H1 (cell line): ENCODE data around the gene SLC24A3. TPM values are rescaled to one million over a fixed set of nuclear protein-coding genes. Genes with fewer than 3 reads are reported as not detected.

Experiments
- CTCF ChIA-PET: fragments of 300-600 bp; sonication (Branson Sonifier 250); formaldehyde crosslinking; loops from one replicate; lab custom pipeline; 2021; ENCODE audit not compliant: partially characterized antibody; lab: Charles Lee
- POLR2A ChIA-PET: fragments of 300-600 bp; sonication (Branson Sonifier 250); formaldehyde crosslinking; loops from one replicate; lab custom pipeline; 2021; ENCODE audit warnings: inconsistent platforms; ENCODE audit not compliant: partially characterized antibody; lab: Charles Lee
- DNase-seq, 2 experiments: peaks; one replicate each; pipeline versions ENCODE4 v3.0.0 to v3.0.0-alpha.2; 2010 to 2022; ENCODE audit warnings: low spot score in 2 of 2, low read depth in 1 of 2, mixed read lengths in 1 of 2
- FAIRE-seq: peaks from 2 replicates; lab custom pipeline; 2011; peaks lifted over from hg19 to GRCh38; lab: Jason Lieb, UNC
- H2AFZ ChIP-seq: 2 replicates; pipeline ENCODE4 v1.8.1; 2012; ENCODE audit warnings: low read length, inconsistent platforms
- H2AK5ac ChIP-seq: 2 replicates; pipeline ENCODE4 v1.6.1; 2013; ENCODE audit warnings: low read depth, low read length
- H2BK120ac ChIP-seq: replicated peaks from 2 replicates; pipeline ENCODE3; 2013; ENCODE audit warnings: low read depth, low read length, inconsistent platforms
- H2BK12ac ChIP-seq: 2 replicates; pipeline ENCODE4 v1.6.1; 2013; ENCODE audit warnings: low read depth, low read length
- H2BK15ac ChIP-seq: 2 replicates; pipeline ENCODE4 v1.6.1; 2013; ENCODE audit warnings: low read length
- H2BK20ac ChIP-seq: 2 replicates; pipeline ENCODE4 v1.6.1; 2013; ENCODE audit warnings: low read length
- H2BK5ac ChIP-seq: 2 replicates; pipeline ENCODE4 v1.6.1; 2013; ENCODE audit warnings: low read depth, low read length
- H3K14ac ChIP-seq: 2 replicates; pipeline ENCODE4 v1.6.1; 2013; ENCODE audit warnings: inconsistent platforms; ENCODE audit not compliant: insufficient read length
- H3K18ac ChIP-seq: 2 replicates; pipeline ENCODE4 v1.6.1; 2013; ENCODE audit warnings: low read length; ENCODE audit errors: extremely low read depth
- H3K23ac ChIP-seq: 2 replicates; pipeline ENCODE4 v1.6.1; 2013; ENCODE audit warnings: inconsistent platforms; ENCODE audit not compliant: insufficient read length
- H3K23me2 ChIP-seq: 2 replicates; pipeline ENCODE4 v1.6.1; 2013; ENCODE audit warnings: low read depth, low read length
- H3K27ac ChIP-seq: 2 replicates; pipeline ENCODE4 v1.6.1; 2011; ENCODE audit warnings: low read depth, low read length, inconsistent platforms
- H3K27me3 ChIP-seq, 4 experiments: replicated peaks in 1 of 4; 1 replicate in 1 of 4; 2 replicates in 3 of 4; pipeline versions ENCODE4 v1.6.1 to v1.8.1; 2011 to 2013; ENCODE audit warnings: low read length in 3 of 4, mild to moderate bottlenecking in 3 of 4, inconsistent platforms in 2 of 4, mixed read lengths in 2 of 4, moderate library complexity in 1 of 4; ENCODE audit not compliant: control insufficient read depth in 3 of 4, insufficient read depth in 3 of 4; ENCODE audit errors: extremely low read depth in 1 of 4
- H3K36me3 ChIP-seq, 4 experiments: 2 replicates each; pipeline versions ENCODE4 v1.6.1 to v1.8.1; 2011 to 2013; ENCODE audit warnings: mild to moderate bottlenecking in 4 of 4, low read length in 3 of 4, moderate library complexity in 2 of 4, control low read depth in 1 of 4, inconsistent platforms in 1 of 4; ENCODE audit not compliant: insufficient read depth in 4 of 4, control insufficient read depth in 2 of 4
- H3K4ac ChIP-seq: replicated peaks from 2 replicates; pipeline ENCODE3; 2013; ENCODE audit warnings: low read length, low read depth, mixed read lengths, inconsistent platforms; ENCODE audit not compliant: insufficient read length
- H3K4me1 ChIP-seq, 4 experiments: replicated peaks in 1 of 4; 1 replicate in 1 of 4; 2 replicates in 3 of 4; pipeline versions ENCODE4 v1.6.1 to v1.8.1; 2011 to 2013; ENCODE audit warnings: low read length in 3 of 4, inconsistent platforms in 2 of 4, mixed read lengths in 1 of 4; ENCODE audit not compliant: insufficient read depth in 4 of 4, control insufficient read depth in 3 of 4
- H3K4me2 ChIP-seq, 2 experiments: 2 replicates each; pipeline versions ENCODE4 v1.6.1 to v1.8.1; 2011 to 2013; ENCODE audit warnings: low read depth in 2 of 2, low read length in 2 of 2, control low read depth in 1 of 2, inconsistent platforms in 1 of 2, mild to moderate bottlenecking in 1 of 2; ENCODE audit not compliant: insufficient read depth in 1 of 2
- H3K4me3 ChIP-seq, 4 experiments: fragments of 200-600, 300-600 bp in 1 of 4; sonication (generic), shearing (Covaris generic), sonication (Bioruptor Twin) in 1 of 4; 2 replicates each; pipeline versions ENCODE4 v1.5.1 to v1.8.1; 2011 to 2016; ENCODE audit warnings: low read length in 4 of 4, low read depth in 3 of 4, control low read depth in 2 of 4, inconsistent platforms in 2 of 4, mild to moderate bottlenecking in 2 of 4, mixed read lengths in 1 of 4, moderate library complexity in 1 of 4; ENCODE audit not compliant: insufficient read depth in 2 of 4; ENCODE audit errors: extremely low read depth in 1 of 4
- H3K56ac ChIP-seq: replicated peaks from 2 replicates; pipeline ENCODE3; 2013; ENCODE audit warnings: low read depth, mild to moderate bottlenecking, mixed read lengths, low read length, inconsistent platforms; ENCODE audit not compliant: insufficient read length
- H3K79me1 ChIP-seq: 2 replicates; pipeline ENCODE4 v1.6.1; 2013; ENCODE audit warnings: low read depth, low read length, control low read depth
- H3K79me2 ChIP-seq, 2 experiments: 2 replicates each; pipeline versions ENCODE4 v1.6.1 to v1.8.1; 2012 to 2013; ENCODE audit warnings: low read length in 2 of 2, mild to moderate bottlenecking in 2 of 2, inconsistent platforms in 1 of 2; ENCODE audit not compliant: insufficient read depth in 2 of 2, control insufficient read depth in 1 of 2
- H3K9ac ChIP-seq, 4 experiments: replicated peaks in 1 of 4; 1 replicate in 1 of 4; 2 replicates in 3 of 4; pipeline versions ENCODE4 v1.6.1 to v1.8.1; 2011 to 2013; ENCODE audit warnings: low read depth in 3 of 4, low read length in 3 of 4, control low read depth in 2 of 4, mild to moderate bottlenecking in 2 of 4, moderate library complexity in 2 of 4, inconsistent platforms in 1 of 4; ENCODE audit errors: extremely low read depth in 1 of 4
- H3K9me3 ChIP-seq, 2 experiments: 2 replicates each; pipeline versions ENCODE4 v1.6.1 to v1.8.1; 2012 to 2013; ENCODE audit warnings: mild to moderate bottlenecking in 2 of 2, moderate library complexity in 2 of 2, control low read depth in 1 of 2, inconsistent platforms in 1 of 2, low read depth in 1 of 2, low read length in 1 of 2, mixed read lengths in 1 of 2; ENCODE audit not compliant: insufficient read depth in 2 of 2
- H4K20me1 ChIP-seq, 2 experiments: replicated peaks in 1 of 2; 2 replicates each; pipeline versions ENCODE3 to v1.8.1; 2011 to 2013; ENCODE audit warnings: inconsistent platforms in 2 of 2, low read length in 2 of 2, mild to moderate bottlenecking in 1 of 2; ENCODE audit not compliant: insufficient read depth in 2 of 2, control insufficient read depth in 1 of 2
- H4K5ac ChIP-seq: 2 replicates; pipeline ENCODE4 v1.6.1; 2013; ENCODE audit warnings: low read length, low read depth, mixed read lengths, inconsistent platforms; ENCODE audit not compliant: insufficient read length
- H4K8ac ChIP-seq: 2 replicates; pipeline ENCODE4 v1.8.0; 2013; ENCODE audit warnings: mild to moderate bottlenecking, moderate library complexity, low read length, inconsistent platforms; ENCODE audit not compliant: insufficient read depth; ENCODE audit errors: extremely low read depth
- H4K91ac ChIP-seq: replicated peaks from 2 replicates; pipeline ENCODE3; 2013; ENCODE audit warnings: low read length, mixed read lengths, inconsistent platforms; ENCODE audit not compliant: insufficient read length
- BCL11A ChIP-seq, 2 experiments: IDR thresholded peaks; one replicate each; pipeline ENCODE4 v1.6.1; 2011; ENCODE audit warnings: low read depth in 2 of 2, low read length in 2 of 2, mild to moderate bottlenecking in 2 of 2
- CEBPB ChIP-seq: IDR thresholded peaks from 2 replicates; pipeline ENCODE4 v1.6.1; 2012; ENCODE audit warnings: low read depth, low read length
- CREB1 ChIP-seq: IDR thresholded peaks from 2 replicates; pipeline ENCODE4 v1.6.1; 2012; ENCODE audit warnings: inconsistent platforms
- EGR1 ChIP-seq: IDR thresholded peaks from 2 replicates; pipeline ENCODE4 v1.6.1; 2011; ENCODE audit warnings: low read depth, low read length, borderline replicate concordance
- JUN ChIP-seq: IDR thresholded peaks from 2 replicates; pipeline ENCODE4 v1.6.1; 2011; ENCODE audit warnings: low read depth, mild to moderate bottlenecking, improper control_type of control experiment, low read length
- KDM1A ChIP-seq: fragments of 200-600, 300-600 bp; sonication (generic); IDR thresholded peaks from 2 replicates; pipeline ENCODE4 v1.7.1; 2016; ENCODE audit warnings: mild to moderate bottlenecking, low read length, borderline replicate concordance
- KDM5A ChIP-seq: fragments of 200-600 bp; IDR thresholded peaks from 2 replicates; pipeline ENCODE4 v1.7.1; 2012; ENCODE audit warnings: mild to moderate bottlenecking, low read length, inconsistent platforms, mixed read lengths
- POLR2AphosphoS5 ChIP-seq: IDR thresholded peaks from 2 replicates; pipeline ENCODE4 v1.6.1; 2011; ENCODE audit warnings: low read depth, low read length
- POU5F1 ChIP-seq: IDR thresholded peaks from 2 replicates; pipeline ENCODE4 v1.6.1; 2011; ENCODE audit warnings: low read depth, mild to moderate bottlenecking, low read length, moderate library complexity
- RFX5 ChIP-seq: IDR thresholded peaks from 2 replicates; pipeline ENCODE4 v1.6.1; 2011; ENCODE audit warnings: low read depth, low read length, improper control_type of control experiment, borderline replicate concordance
- SAP30 ChIP-seq: fragments of 300-600 bp; sonication (generic); IDR thresholded peaks from 2 replicates; pipeline ENCODE4 v1.7.1; 2012; ENCODE audit warnings: low read length, moderate library complexity, mild to moderate bottlenecking, inconsistent platforms; ENCODE audit not compliant: insufficient read depth, insufficient replicate concordance
- SIRT6 ChIP-seq: IDR thresholded peaks from one replicate; pipeline ENCODE4 v1.7.1; 2012; ENCODE audit warnings: low read length, inconsistent platforms
- SP2 ChIP-seq: IDR thresholded peaks from 2 replicates; pipeline ENCODE4 v1.6.1; 2012; ENCODE audit warnings: mild to moderate bottlenecking, low read length, inconsistent platforms
- SRF ChIP-seq: IDR thresholded peaks from 2 replicates; pipeline ENCODE4 v1.6.1; 2011; ENCODE audit warnings: mild to moderate bottlenecking, low read depth, low read length, moderate library complexity
- TCF12 ChIP-seq: IDR thresholded peaks from 2 replicates; pipeline ENCODE4 v1.6.1; 2011; ENCODE audit warnings: low read depth, mild to moderate bottlenecking, low read length
- ZNF274 ChIP-seq: IDR thresholded peaks from 2 replicates; pipeline ENCODE4 v1.7.0; 2012; ENCODE audit warnings: low read length, borderline replicate concordance; ENCODE audit errors: extremely low read depth
- WGBS, 2 experiments: shearing (Covaris generic) in 1 of 2; methylation state at CpG; one replicate each; pipeline versions ENCODE4 v1.1.6 to v1.1.7; 2013 to 2015; ENCODE audit warnings: low lambda C conversion rate in 2 of 2, mixed read lengths in 2 of 2, inconsistent platforms in 1 of 2, low coverage in 1 of 2, missing lambda C conversion rate in 1 of 2; ENCODE audit not compliant: insufficient replicate concordance in 2 of 2, insufficient coverage in 1 of 2, insufficient read length in 1 of 2; ENCODE audit errors: extremely low coverage in 1 of 2, missing lambda C conversion rate in 1 of 2; 5-methylcytosine and 5-hydroxymethylcytosine counted together
- polyA plus RNA-seq, 7 experiments: library from polyadenylated mRNA; depleted of rRNA in 3 of 7; stranded (reverse) in 5 of 7; unstranded in 2 of 7; fragments of >200 nt in 5 of 7; fragments of 200-250 nt in 2 of 7; gene quantifications; 1 replicate in 5 of 7; 2 replicates in 1 of 7; 4 replicates in 1 of 7; pipeline versions ENCODE4 v1.2.1 to v1.2.3, GENCODE V29; 2011 to 2013; ENCODE audit warnings: missing spikeins in 2 of 7, mixed read lengths in 2 of 7
- total RNA-seq: library from RNA; stranded (reverse); fragmentation: NEBNext Ultra II Directional; extraction: Animal tissue kit (Norgen Biotek cat#: 25700); gene quantifications from 2 replicates; pipeline ENCODE4 v1.2.1, GENCODE V29; 2021

Gene SLC24A3
- total and polyA plus RNA-seq, 2 of the 8 experiments (the other 6 are each of a cell fraction or from before 2014, with no cell fraction given) = 4.5 to 6.3 TPM

DNA sequence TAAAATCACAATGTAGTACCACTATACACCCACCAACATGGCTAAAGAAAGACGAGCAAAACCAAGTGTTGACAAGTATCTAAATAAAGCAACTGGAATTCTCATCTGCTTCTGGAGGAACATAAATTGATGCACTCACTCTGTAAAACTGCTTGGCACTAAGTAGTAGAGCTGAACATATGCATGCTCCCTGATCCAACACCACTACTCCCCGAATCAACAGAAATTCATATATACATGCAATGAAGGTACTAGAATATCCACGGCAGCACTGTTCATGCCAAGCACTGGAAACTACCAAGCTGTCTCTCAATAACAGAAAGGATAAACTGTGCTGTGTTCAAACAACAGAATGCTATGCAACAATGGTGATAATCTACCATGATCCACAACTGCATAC lies 326.1 kb downstream of the SLC24A3 start:
- FAIRE-seq = no peak
- Histone ChIP-seq H2AFZ (no peak overlapping the region), H2BK120ac (no peak overlapping the region), H4K8ac (no peak overlapping the region), H3K79me2 (no peaks in the 10 kb centered on the region), H3K14ac (no peak overlapping the region), H3K9ac (no peak overlapping the region), H3K23ac (no peak overlapping the region), H3K4ac (no peak overlapping the region), H4K5ac (no peak overlapping the region), H4K20me1 (no peaks in the 10 kb centered on the region), H3K9me3 (peaks cover 5% of the 10 kb centered on the region in 2 experiments; a peak in 2 of 4 replicates), H3K4me3 (no peak overlapping the region), H2AK5ac (no peak overlapping the region), H3K23me2 (no peaks in the 10 kb centered on the region), H3K4me2 (no peak overlapping the region), H2BK5ac (no peak overlapping the region), H2BK20ac (no peak overlapping the region), H3K27ac (no peak overlapping the region), H3K79me1 (no peaks in the 10 kb centered on the region), H3K56ac (no peak overlapping the region), H3K18ac (no peak overlapping the region), H2BK12ac (no peak overlapping the region), H2BK15ac (no peak overlapping the region), H3K27me3 (no peaks in the 10 kb centered on the region), H3K36me3 (peaks cover 0 to 3% (median 0%) of the 10 kb centered on the region in 4 experiments; a peak in 1 of 8 replicates), H4K91ac (no peak overlapping the region), H3K4me1 (peaks cover 0 to 2% (median 1%) of the 10 kb centered on the region in 4 experiments; a peak in 3 of 7 replicates)
- ChIA-PET CTCF (interaction anchor here (1.0 kb wide), 1 partner anchor 51 kb away, joined by 3 read pairs; no protein-coding TSS in a partner anchor), POLR2A (no interaction called here)
- DNase-seq = no peak
- 90% methylated on average over 3 of the region's 3 CpGs; no CpG with 5 or more reads in 1 of the 2 experiments for WGBS, 2 experiments
- no peak for TF ChIP-seq SP2
- no peak for TF ChIP-seq POLR2AphosphoS5
- no peak for TF ChIP-seq BCL11A (IDR thresholded peaks at IDR 0.05; ENCODE audit: low read depth in 2 of 2, low read length in 2 of 2)
- no peak for TF ChIP-seq RFX5
- TF ChIP-seq SAP30 = no peak
- no peak for TF ChIP-seq EGR1
- TF ChIP-seq ZNF274 = no peak
- TF ChIP-seq JUN = no peak
- TF ChIP-seq POU5F1 = no peak
- TF ChIP-seq SIRT6 = no peak
- no peak for TF ChIP-seq CREB1
- TF ChIP-seq TCF12 = no peak
- no peak for TF ChIP-seq CEBPB
- no peak for TF ChIP-seq KDM5A
- TF ChIP-seq SRF = no peak
- TF ChIP-seq KDM1A = no peak
